Fibroblast of villous mesenchyme (primary cell): ENCODE data around the gene NRAS. TPM values are rescaled to one million over a fixed set of nuclear protein-coding genes. Genes with fewer than 3 reads are reported as not detected.

Experiments
- DNase-seq: peaks from one replicate; pipeline ENCODE4 v3.0.0-alpha.2; 2010; ENCODE audit warnings: low read depth
- H3K4me3 ChIP-seq: 2 replicates; pipeline ENCODE4 v1.5.1; 2011; ENCODE audit warnings: low read depth, mild to moderate bottlenecking, low read length
- CTCF ChIP-seq: IDR thresholded peaks from 2 replicates; pipeline ENCODE4 v1.5.1; 2012; ENCODE audit warnings: low read depth, mild to moderate bottlenecking, low read length; ENCODE audit not compliant: insufficient read depth
- total RNA-seq: library from RNA; depleted of rRNA; stranded (reverse); fragments of >200 nt; gene quantifications from 2 replicates; pipeline ENCODE4 v1.2.3, GENCODE V29; 2012

NRAS gene
- total RNA-seq, 1 donor = 86.8 TPM

DNA sequence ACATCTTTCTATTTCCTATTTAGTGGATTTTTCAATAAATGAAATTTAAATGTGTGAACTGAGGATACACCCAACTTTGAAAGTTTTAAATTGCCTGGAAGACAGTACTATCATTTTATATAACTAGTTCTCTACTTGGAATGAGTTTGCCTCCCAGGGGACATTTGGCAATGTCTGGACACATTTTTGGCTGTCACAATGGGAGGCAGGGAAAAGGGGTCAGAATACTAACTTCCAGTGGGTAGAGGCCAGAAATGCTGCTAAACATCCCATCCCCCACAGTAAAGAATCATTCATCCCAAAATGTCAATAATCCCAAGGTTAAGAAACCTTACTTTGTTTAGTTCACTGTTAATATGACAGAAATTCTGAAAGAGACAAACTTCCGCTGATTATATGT, 13.2 kb upstream of the NRAS start:
- DNase-seq = no peak
- no peak for TF ChIP-seq CTCF
- H3K4me3 ChIP-seq = no peak overlapping the region

- DNase-seq = no peak
- no peak for TF ChIP-seq CTCF
- H3K4me3 ChIP-seq = no peak overlapping the region
Observed at GRCh38 chr1:114728553-114728952, 12.0 kb upstream of the NRAS start.

- DNase-seq = no peak
- no peak overlapping the region for H3K4me3 ChIP-seq
- TF ChIP-seq CTCF = no peak
Observed at GRCh38 chr1:114725230-114725629, 8.7 kb upstream of the NRAS start.

- DNase-seq = no peak
- no peak for TF ChIP-seq CTCF
- no peak overlapping the region for H3K4me3 ChIP-seq
Observed at GRCh38 chr1:114723915-114724314, 7.3 kb upstream of the NRAS start.

DNA sequence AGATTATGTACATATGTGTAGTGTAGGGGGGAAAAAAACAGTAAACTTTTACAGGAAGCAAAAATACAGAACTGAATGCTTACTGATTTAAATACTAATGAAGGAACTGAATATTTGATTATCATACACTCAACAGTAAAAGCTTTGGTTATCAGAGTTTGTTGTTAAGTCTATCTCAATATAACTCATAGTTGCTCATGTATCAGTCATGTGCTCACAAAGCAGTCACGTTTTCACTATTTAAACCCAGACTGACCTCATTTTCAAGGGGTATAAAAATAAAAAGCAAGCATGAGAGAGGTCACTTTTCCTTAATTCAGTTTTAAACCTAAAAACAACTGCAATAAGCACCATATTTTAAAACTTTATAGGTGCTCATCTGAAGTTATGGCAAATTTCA, 6.9 kb upstream of the NRAS start:
- no peak for DNase-seq
- H3K4me3 ChIP-seq = no peak overlapping the region
- TF ChIP-seq CTCF = no peak

GRCh38 chr1:114720492-114720891, 3.9 kb upstream of the NRAS start:
- no peak overlapping the region for H3K4me3 ChIP-seq
- no peak for DNase-seq
- TF ChIP-seq CTCF = no peak

GRCh38 chr1:114719424-114719787, 2.8 kb upstream of the NRAS start:
- no peak for TF ChIP-seq CTCF
- DNase-seq = no peak
- H3K4me3 ChIP-seq = no peak overlapping the region
